Tibial artery (tissue), 4 donors: Measurements from ENCODE around the gene SCIN.

Experiments
- DNase-seq, 2 donors: peaks; one replicate each; pipeline ENCODE4 v3.0.0-alpha.2; 2019
- H3K27ac ChIP-seq, 2 donors: fragments of 200-600 bp; sonication (generic) in 1 of 2; 1 replicate in 1 of 2; 2 replicates in 1 of 2; pipeline ENCODE4 v1.5.1; 2018 to 2019; ENCODE audit warnings: mild to moderate bottlenecking in 1 of 2
- H3K27me3 ChIP-seq, 2 donors: fragments of 200-600 bp; sonication (generic) in 1 of 2; one replicate each; pipeline versions ENCODE4 v1.5.1 to v1.6.0; 2016 to 2019
- H3K36me3 ChIP-seq, 3 donors: fragments of 200-600 bp; sonication (generic) in 2 of 3; one replicate each; pipeline ENCODE4 v1.5.1; 2016 to 2019; ENCODE audit warnings: mild to moderate bottlenecking in 2 of 3
- H3K4me1 ChIP-seq, 4 donors: fragments of 200-600 bp; sonication (generic) in 2 of 4; 1 replicate in 3 of 4; 2 replicates in 1 of 4; pipeline ENCODE4 v1.5.1; 2016 to 2019
- H3K4me3 ChIP-seq, 2 donors: fragments of 200-600 bp; sonication (generic) in 1 of 2; 1 replicate in 1 of 2; 2 replicates in 1 of 2; pipeline ENCODE4 v1.5.1; 2018 to 2019; ENCODE audit warnings: mild to moderate bottlenecking in 2 of 2
- H3K9me3 ChIP-seq, 3 donors: fragments of 200-600 bp; sonication (generic) in 1 of 3; one replicate each; pipeline ENCODE4 v1.5.1; 2016 to 2019
- CTCF ChIP-seq, 2 experiments: fragments of 200-600 bp in 1 of 2; fragments of 450-650 bp in 1 of 2; IDR thresholded peaks; one replicate each; pipeline ENCODE4 v1.5.1; 2017 to 2019; ENCODE audit warnings: antibody characterized with exemption in 2 of 2, mild to moderate bottlenecking in 1 of 2, moderate library complexity in 1 of 2
- intact Hi-C: fragments of 100-400 bp; cut with DNase I; formaldehyde crosslinking; loops from one replicate; pipeline ENCODE4 v1.15.0; 2023; ENCODE audit warnings: low total_unique reads

The SCIN gene

GRCh38 chr7:12582362-12582761, 11.8 kb downstream of the SCIN start:
- Histone ChIP-seq H3K27ac (no peak overlapping the region), H3K27me3 (no peaks in the 10 kb centered on the region)

GRCh38 chr7:12583176-12583575, 12.7 kb downstream of the SCIN start:
- TF ChIP-seq CTCF (IDR thresholded peaks at IDR 0.05) = no peak

More at GRCh38 chr7:12582362-12582761, 11.8 kb downstream of the SCIN start:
- Histone ChIP-seq H3K36me3 (no peaks in the 10 kb centered on the region), H3K4me1 (no peaks in the 10 kb centered on the region), H3K4me3 (no peak overlapping the region), H3K9me3 (no peaks in the 10 kb centered on the region)
- intact Hi-C loops = no loop called here
- DNase-seq = no peak
- TF ChIP-seq CTCF (IDR thresholded peaks at IDR 0.05) = no peak

DNA sequence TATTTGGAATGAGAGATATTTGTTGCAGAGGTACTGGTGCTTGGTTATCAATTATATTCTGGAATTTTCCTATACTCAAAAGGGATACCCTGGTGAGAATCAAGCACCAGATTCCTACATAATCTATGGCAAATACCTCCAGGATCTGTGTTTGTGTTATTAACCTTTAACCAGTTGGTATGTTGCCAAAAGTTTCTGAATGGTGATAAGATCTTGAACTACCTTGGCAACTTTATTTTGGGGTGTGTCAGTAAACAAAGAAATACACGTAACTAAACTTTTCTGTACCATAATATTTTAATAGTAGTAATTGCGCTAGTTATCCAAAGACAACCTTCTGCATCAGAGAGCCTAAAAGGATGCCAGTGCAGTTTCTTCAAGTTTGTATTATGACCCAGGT, 13.4 kb downstream of the SCIN start:
- no peak for DNase-seq
- Histone ChIP-seq H3K4me3 (no peak overlapping the region), H3K4me1 (no peaks in the 10 kb centered on the region), H3K9me3 (no peaks in the 10 kb centered on the region), H3K27me3 (no peaks in the 10 kb centered on the region), H3K36me3 (no peaks in the 10 kb centered on the region), H3K27ac (no peak overlapping the region)
- no peak for TF ChIP-seq CTCF (IDR thresholded peaks at IDR 0.05)
- intact Hi-C loops = no loop called here

More at GRCh38 chr7:12583176-12583575, 12.7 kb downstream of the SCIN start:
- intact Hi-C loops = no loop called here
- Histone ChIP-seq H3K27me3 (no peaks in the 10 kb centered on the region), H3K36me3 (no peaks in the 10 kb centered on the region), H3K4me3 (no peak overlapping the region), H3K27ac (no peak overlapping the region), H3K4me1 (no peaks in the 10 kb centered on the region), H3K9me3 (no peaks in the 10 kb centered on the region)
- no peak for DNase-seq

DNA sequence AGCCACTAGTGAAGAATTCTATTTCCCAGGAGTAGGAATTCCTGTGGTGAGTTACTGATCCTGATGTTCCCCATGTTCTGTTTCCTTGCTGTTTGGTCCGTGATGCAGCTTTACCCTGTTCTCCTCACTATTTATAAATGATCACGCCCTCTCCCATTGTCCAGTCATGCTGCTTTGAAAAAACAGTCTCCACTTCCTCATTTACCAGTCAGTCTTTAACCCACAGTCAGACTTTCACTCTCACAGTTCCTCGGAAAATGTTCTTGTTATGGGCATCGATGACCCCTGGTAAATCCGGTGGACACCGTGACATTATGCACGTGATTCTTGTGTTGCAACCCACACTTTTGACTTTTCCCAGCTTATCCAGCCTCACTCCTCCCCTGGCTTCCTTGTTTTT, 14.4 kb downstream of the SCIN start:
- Histone ChIP-seq H3K27ac (no peak overlapping the region), H3K27me3 (no peaks in the 10 kb centered on the region), H3K4me3 (no peak overlapping the region), H3K4me1 (no peaks in the 10 kb centered on the region), H3K36me3 (no peaks in the 10 kb centered on the region), H3K9me3 (no peaks in the 10 kb centered on the region)
- no peak for TF ChIP-seq CTCF (IDR thresholded peaks at IDR 0.05)
- peak in 1 of 2 donors; percentile 29 for DNase-seq
- intact Hi-C loops = no loop called here

GRCh38 chr7:12586271-12586670, 15.8 kb downstream of the SCIN start:
- Histone ChIP-seq H3K4me3 (no peak overlapping the region), H3K27me3 (no peaks in the 10 kb centered on the region), H3K9me3 (no peaks in the 10 kb centered on the region), H3K36me3 (no peaks in the 10 kb centered on the region), H3K27ac (no peak overlapping the region), H3K4me1 (no peaks in the 10 kb centered on the region)
- intact Hi-C loops = no loop called here
- no peak for DNase-seq
- no peak for TF ChIP-seq CTCF (IDR thresholded peaks at IDR 0.05)

DNA sequence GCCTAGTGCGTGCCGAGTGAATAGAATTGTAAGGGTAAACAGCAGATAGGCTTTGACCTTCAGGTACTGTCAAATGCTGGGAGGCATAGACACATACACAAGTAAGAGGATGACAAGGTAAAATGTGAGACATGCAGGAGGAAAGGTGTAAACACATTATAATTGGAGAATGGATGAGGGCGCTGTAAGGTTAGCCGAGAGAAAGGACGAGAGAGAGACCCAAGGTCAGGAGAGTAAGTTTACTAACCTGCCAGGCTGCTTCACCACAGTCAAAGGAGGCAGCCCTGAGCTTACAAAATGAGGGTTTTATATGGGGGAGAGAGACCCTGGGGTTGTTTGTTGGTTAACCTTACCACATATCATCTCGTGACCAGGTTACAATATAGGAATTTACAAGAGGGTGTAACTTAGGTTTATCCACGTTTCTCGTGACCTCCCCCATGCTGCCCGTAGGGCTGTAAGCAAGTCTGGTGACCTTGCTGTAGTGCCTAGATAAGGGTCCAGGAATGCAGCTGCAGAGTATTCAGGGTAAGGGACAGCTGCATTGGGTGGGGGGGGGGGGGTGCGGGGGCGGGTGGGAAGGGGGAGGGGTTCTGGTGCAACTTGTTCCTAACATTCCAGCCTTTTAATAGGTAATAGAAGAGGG, 17.9 kb downstream of the SCIN start:
- no peak for TF ChIP-seq CTCF (IDR thresholded peaks at IDR 0.05)
- Histone ChIP-seq H3K4me1 (no peaks in the 10 kb centered on the region), H3K27ac (no peak overlapping the region), H3K36me3 (no peaks in the 10 kb centered on the region), H3K9me3 (no peaks in the 10 kb centered on the region), H3K27me3 (no peaks in the 10 kb centered on the region), H3K4me3 (no peak overlapping the region)
- DNase-seq = no peak
- intact Hi-C loops = no loop called here
